Fibroblast of lung (primary cell): ENCODE measurements around the gene TLCD4.

ENCODE experiments used
- CTCF ChIP-seq, 2 donors: IDR thresholded peaks in 1 of 2; conservative IDR thresholded peaks in 1 of 2; 1 replicate in 1 of 2; 2 replicates in 1 of 2; pipeline ENCODE4 v1.5.1; 2011 to 2012; ENCODE audit warnings: low read length in 2 of 2, control low read depth in 1 of 2, inconsistent platforms in 1 of 2, low read depth in 1 of 2, mild to moderate bottlenecking in 1 of 2
- EZH2 ChIP-seq: IDR thresholded peaks from 2 replicates; pipeline ENCODE4 v1.5.1; 2012; ENCODE audit warnings: low read length, control low read depth, mild to moderate bottlenecking; ENCODE audit errors: missing control alignments

GRCh38 chr1:95098196-95098595, 19.0 kb upstream of the TLCD4 start:
- TF ChIP-seq CTCF (conservative IDR thresholded peaks at IDR 0.05 in 1 of 2, IDR thresholded peaks at IDR 0.05 in 1 of 2; ENCODE audit: low read depth in 1 of 2, low read length in 2 of 2), result no peak
- no peak for TF ChIP-seq EZH2
